HG03108 (cell line): ENCODE data around the gene ALCAM.

Source experiments
- ATAC-seq: cut with Tn5 transposase; IDR thresholded peaks from one replicate; pipeline ENCODE4 v1.9.1; 2021; ENCODE audit warnings: moderate library complexity; ENCODE audit not compliant: unreplicated experiment

ALCAM gene

DNA sequence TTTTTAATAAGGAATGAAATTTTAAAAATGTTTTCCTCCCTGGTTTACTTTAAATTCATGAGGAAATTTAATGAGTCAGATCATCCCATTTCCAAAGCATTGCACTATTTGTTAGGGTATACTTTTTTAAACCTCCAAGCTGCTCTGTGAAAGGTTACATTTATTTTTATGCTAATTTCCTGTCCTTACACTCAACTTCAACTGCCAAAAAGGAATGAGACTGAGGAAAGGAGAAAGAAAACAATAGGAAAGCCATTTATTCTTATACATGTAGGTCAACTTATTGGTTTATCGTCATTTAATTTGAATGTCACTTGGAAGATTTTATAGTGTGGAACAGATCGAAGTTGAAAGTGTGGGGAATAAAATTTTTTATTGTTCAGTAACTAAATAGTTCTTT lies 104.1 kb downstream of the ALCAM start:
- no peak for ATAC-seq

DNA sequence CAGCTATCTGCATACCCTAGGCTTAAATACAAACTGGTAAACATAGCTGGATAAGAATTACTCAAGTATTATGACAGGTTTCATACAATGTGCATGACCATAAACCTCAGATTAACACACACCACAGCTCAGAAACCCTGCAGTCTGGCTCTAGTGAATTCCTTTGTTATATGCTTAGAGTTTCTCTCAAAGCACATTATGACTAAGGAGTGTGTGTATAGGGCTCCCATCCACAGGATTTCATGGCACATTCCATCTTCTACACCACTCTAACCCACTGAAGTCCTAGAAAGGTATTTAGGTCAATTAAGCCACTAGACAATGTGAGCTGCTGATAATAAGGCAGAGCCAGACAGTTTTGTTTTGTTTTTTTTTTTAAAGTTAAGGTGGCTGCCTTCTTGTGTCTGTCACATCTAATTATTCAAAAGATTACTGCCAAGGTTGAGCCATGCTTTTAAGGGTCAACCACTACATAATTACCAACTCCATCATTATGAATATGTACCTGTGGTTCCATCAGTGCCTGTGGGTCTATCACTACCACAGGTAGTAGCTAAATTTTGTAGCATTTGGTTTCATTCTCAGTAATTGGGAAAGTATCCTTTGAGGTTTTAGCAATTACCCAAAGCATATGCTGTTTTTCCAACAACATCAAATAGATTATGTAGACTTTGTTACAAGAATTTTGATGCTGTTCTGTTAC lies 107.0 kb downstream of the ALCAM start:
- ATAC-seq, result peak; percentile 68

DNA sequence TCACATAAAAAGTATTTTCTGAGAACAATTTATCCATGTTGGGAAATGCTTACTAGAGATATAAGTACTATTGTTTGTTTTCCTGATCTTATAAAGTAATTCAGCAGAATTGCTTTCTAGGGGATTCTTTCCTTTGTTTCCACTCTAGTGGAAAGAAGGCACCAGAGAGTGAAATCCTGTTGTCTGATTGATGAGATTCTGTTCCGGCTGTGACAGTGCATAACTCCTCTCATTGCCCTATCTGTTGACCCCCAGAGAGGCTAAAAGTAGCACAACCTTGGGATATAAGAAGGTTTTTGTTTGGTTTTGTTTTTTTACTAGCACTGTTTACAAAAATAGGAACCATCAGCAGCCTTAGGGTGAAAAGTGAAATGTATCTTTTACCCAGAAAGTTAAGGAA lies 114.1 kb downstream of the ALCAM start:
- no peak for ATAC-seq

DNA sequence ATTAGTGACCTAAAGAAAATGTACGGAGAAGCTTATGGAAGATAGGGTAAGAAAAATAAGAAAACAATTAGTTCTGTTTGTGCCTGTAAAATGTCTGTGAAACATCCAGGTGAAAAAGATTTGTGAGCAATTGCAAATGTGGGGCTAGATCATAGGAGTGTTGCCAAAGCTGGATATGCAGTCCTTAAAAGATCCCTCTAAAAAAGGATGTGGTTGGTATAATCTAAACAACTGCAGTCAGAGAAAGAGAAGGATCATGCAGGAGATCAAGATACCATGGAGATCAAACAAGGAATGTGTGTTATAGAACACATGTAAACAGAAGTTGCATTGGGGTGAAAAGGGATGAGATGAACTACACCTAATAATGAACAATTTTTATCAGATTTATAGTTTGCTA lies 116.8 kb downstream of the ALCAM start:
- ATAC-seq, result no peak

DNA sequence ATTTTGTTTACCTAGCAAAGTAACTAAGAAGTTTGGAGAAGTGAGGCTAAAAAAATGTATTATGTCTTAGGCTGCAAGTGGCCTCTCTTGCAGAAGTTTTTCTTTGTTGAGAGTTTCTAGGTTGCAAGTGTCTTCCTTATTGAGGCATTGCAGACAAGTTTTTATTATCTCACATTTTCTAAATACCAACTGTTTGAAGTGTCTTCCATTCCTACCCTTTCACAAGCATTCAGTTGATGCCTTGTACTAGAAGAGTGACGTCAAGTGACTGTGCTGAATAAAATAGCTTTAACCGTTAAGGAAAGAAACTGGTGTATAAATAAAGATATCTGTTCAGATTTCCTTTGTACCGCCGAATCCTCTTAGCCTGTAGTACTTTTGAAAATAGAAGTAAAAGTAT lies 123.3 kb downstream of the ALCAM start:
- no peak for ATAC-seq

DNA sequence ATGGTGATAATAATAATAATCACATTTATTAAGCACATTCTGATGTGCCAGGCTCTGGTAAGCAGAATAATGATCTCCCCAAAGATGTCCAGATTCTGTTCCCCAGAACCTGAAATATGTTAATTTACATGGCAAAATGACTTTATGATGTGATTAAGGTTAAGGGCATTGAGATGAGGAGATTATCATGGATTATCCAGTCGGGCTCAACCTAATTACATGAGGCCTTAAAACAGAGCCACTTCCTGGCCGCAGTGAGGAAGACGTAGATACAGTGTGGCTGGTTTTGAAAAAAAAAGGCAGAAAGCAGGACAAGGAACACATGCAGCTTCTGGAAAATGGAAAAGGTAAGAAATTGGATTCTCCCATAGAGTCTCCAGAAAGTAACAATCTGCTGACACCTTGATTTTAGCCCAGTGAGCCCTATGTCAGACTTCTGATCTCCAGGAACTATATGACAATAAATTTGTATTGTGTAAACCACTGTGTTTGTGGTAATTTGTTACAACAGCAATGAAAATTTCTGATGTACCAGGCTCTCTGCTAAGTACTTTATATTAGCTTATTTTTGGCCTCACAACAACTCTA lies 126.7 kb downstream of the ALCAM start:
- ATAC-seq, result no peak

DNA sequence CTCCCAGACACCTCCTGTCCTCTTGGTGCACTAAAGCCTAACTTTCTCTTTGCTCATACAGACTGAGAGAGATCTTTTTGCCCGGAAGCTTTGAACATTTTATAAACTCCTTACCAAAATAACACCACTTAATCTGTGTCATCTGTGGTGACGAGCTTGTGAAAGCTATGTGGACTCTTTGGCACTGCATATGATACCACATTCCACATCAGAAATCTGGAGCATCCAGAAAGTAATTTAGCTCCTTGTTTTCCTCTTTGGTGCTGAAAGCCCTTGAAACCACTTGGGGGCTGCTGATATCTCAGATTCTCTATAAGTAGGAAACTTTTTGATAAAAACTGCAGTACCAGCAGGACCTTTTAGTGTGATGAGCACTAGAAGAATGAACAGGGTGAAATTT lies 128.3 kb downstream of the ALCAM start:
- ATAC-seq, result no peak

DNA sequence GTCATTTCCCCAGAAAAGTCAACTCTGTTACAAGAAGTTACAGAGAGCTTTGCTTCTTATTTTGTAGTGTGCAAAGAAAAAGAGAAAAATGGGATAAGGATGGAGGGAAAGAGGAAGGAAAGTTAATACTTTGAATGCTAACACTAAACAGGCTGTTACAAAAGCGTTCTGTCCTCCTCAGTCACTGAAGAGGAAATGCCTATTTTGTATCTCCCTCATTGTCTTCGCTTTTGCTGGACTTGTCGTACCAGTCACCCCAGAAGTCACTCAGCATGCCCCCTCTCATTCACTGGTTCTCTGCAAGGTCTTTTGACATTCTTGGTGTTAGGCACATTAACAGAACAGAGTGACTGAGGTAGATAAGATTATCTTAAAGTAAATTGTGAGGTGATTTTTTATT lies 129.6 kb downstream of the ALCAM start:
- ATAC-seq, result no peak

DNA sequence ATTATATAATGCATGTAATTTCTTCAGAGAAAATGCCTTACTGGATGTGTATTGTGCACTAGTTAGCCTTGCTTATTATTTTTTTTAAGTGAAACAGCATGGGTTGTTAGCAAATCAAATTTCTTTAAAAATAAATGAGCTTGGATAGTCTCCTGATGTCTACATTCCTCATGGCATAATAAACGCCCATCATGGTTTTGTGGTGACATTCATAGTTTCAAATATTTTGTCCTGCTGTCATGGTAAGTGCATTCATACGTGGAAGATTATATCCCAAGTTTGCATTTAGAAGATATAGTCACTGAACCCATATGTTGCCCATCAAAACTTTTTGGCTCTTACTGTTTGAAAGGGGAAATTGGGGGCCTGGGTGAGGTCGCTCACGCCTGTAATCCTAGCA lies 130.7 kb downstream of the ALCAM start:
- no peak for ATAC-seq

DNA sequence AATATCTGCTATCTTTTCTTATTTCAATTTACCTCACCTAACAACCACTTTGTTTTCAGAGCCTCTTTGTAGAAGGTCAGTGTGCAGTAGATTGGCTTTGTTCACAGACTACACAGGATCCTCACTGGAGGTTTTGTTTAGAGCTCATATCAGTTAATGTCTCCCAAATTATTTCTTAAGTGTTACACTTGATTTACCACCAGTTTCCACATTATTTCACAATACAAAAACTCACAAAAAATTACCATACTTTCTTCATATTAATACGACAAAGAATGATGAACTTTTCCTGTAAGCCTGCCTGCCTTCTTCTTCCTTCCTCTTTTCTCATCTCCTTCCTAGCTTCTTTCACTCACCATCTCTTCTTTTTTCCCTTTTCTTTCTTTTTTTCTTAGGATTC lies 133.3 kb downstream of the ALCAM start:
- ATAC-seq, result no peak

DNA sequence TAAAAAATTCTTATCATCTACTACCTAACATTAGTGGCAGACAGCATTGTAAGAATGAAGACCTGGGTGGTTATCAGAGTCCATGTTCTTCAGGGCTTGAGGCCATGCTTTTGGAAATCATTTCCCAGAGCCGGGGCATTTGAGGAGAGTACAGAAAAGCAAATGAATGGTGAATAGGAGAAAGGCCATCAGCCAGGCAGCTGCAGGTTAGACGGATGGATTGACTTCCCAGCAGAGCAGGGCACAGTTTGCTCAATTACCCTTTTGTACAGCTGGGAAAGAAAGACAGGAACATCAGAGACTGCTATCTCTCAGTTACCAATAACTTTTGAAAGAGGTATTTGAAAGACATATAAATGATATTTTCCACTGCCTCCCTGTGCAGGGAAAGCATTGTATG lies 135.6 kb downstream of the ALCAM start:
- ATAC-seq, result no peak

DNA sequence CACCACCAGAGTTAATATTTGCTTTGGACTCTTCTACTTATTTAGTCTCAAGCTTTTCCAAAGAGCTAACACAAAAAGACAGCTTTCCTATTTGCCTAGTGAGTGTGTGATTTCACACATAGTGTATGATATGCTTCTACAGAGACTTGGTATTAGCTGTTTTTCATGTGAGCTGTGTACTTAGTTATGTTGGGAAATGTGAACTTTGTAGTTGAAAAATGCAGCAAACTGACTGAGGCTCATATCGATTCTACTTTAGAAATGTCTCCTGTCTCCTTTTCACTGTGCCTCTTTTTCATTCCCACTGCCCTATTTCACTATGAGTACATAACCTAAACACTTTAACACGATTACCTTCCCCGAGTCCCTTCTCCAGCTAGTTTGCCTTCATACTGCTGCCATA lies 136.5 kb downstream of the ALCAM start:
- no peak for ATAC-seq

DNA sequence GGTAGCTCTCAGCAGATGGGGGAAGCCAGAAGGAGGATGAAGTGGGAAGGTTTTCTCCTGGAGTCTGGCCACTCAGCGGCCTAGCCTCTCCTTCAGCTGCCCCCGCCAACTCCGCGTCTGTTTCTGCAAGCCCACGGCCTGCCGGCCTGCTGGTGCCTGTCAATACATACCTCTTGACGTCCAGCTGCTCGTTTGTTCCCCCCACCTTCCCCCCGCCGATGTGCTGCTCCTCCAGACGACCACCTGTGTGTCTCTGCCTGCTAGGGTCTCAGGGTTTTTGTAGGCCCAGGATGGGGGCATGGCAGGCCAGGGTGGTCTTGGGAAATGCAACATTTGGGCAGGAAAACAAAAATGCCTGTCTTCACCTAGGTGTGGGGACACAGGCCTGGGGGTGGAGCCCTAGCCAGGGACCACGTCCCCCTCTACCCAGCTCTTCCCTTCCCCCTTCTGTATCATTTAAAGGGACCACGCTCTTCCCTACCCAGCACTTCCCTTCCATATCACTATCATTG lies 137.8 kb downstream of the ALCAM start:
- ATAC-seq, result no peak

DNA sequence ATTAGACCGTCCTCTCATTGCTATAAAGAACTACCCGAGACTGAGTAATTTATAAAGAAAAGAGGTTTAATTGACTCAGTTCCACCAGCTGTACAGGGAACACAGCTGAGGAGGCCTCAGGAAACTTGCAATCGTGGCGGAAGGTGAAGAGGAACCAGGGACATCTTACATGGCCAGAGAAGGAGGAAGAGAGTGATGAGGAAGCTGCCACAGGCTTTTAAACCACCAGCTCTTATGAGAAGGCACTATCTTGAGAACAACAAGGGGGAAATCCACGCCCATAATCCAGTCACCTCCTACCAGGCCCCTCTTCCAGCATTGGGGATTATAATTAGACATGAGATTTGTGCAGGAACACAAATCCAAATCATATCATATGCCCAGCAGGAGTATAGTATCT lies 138.5 kb downstream of the ALCAM start:
- ATAC-seq, result no peak

DNA sequence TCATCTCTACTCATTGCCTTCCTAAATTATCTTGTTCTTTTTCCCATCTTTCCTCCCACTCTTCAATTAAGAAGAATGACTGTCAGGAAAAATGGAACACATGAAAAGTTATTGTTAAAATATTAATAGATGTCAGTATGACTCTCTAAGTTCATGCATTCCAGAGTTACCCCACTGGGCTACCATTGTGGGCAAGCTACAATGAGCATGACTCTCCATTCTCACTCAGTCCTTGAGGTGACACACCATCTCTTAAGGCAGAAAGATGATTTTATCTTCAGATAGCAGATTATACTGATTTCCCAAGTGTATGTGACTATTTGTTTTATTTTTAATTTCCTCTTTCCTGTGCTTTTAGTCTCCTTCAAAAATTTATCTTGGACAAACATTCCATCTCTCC lies 144.3 kb downstream of the ALCAM start:
- no peak for ATAC-seq

DNA sequence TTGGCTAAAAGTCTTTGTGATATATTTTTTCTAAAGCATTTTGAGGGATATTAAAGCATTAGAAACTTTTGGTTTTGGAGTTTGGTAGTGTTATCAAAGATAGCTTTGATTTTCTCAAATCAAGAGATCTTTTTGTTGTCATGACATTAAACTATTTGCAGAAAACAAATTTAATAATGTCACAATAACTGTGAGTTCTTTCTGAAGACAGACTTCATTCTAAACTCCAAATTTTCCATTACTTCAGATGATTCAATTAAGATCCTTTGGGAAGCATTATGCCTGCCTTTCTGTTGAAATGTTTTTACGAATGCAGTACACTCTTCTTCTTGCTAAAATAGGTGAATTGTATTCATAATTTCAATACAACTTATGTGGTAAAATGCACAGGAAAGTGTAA lies 145.4 kb downstream of the ALCAM start:
- ATAC-seq, result no peak

DNA sequence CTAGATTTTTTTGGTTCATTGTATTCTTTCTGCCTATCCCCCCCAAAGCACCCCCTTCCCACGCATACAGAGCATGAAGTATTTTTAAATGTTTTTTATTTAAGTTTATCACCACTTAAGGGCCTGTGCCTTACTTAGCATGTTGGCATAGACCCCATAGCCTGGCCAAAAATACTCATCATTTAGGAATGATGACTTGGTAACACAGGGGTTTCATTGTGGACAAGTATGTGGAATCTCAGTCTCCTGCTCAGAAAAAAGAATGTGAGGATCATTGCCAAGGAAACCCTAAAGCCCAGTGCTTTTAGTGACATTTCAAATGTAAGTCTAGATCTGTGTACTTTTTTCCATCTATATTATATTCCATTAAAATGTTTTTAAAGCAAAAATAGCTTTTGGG lies 146.3 kb downstream of the ALCAM start:
- ATAC-seq, result no peak

DNA sequence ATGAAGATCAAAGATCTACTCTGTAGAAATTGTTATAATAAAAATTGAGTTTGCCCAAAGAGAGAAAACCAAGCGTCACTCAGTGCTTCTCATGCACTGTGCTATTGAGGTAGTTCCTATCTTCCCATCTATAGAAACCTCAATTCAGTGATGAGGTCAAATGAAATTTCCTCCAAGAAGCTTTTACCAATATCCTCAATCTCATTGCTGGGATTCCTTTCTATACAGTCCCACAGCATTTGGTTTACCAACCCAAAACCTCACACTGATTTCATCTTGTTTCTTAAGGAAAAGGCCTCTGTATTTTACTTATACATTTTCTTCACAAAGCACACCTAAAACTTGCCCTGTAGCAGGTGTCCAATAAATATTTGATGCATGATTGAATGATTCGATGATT lies 147.2 kb downstream of the ALCAM start:
- ATAC-seq, result no peak

DNA sequence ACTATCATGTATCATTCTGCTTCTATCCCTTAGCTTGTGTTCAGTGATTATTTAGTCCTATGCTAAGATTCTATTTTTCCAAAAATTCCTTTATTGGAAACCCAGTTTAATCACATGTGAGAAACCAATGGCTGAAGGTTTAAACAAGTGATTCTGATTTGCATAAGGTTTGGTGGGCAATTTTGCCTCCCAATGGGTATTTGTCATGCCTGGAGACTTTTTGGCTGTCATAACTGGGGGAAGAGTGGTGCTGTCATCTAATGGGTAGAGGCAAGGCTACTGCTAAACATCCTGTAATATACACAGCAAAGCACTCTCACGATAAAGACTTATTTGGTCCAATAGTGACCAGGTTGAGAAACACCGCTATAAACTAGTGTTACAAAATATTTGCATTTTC lies 148.7 kb downstream of the ALCAM start:
- no peak for ATAC-seq

DNA sequence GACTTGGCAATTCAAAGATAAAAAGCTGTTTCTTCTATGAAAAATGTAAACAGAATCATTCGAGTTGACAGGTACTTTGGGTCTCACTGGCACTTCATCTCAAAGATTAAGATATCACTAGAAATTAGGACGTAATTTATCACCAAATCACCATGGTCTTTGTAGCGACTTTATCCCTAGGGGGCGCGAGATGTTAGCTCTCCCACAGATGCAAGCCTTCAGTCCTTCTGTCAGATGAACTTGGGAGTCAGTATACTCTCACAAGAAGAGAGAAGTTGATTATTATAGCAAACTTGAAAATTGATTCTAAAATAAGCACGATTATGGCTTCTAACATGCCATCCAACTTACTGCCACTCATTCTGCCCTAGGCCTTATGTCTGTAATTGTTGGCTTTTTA lies 150.3 kb downstream of the ALCAM start:
- no peak for ATAC-seq

DNA sequence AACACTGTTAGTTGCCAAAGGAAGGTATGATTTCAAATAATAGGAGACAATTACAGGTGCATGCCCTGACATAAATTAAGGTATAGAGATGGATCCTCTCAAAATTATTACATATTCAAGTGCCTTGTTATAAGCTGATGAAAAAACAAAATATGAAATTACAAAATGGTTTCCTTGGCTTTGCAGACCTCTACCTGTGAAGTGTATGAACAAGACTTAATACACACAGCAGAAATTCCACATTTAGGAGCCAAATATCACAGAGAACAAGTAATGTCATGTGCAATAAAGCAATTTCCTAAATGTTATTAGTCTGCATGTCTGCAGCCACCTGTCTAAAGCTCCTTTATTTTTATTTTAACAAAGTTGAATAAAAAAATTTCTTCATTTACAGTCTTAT lies 151.5 kb downstream of the ALCAM start:
- ATAC-seq, result no peak

DNA sequence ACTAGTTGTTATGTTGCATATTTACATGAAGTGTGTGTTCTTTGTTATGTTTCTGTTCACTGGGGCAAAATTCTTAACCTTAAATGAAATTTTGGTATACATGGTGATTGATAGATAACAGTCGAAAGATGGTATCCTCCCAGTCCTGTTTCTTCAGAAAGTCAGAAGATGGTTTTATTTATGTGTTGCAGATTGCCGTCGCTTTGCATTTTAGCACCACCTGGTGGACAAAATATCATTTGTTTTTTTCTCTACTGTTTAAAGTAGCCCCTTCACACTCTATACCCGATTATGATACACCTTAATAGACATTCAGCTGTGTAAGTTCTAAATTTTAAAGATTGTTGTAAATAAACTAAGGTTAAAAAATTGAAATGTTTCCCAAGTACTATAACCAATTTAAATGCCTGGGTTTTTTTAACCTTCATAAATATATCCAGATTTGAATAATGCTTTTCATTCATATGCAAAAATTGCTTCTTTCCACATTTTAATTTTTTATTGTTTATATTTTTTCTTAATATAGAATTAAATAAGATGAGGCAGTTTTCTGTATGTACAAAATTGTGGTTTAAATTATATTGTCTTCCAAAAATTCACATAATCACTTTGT lies 152.2 kb downstream of the ALCAM start:
- peak; percentile 84 for ATAC-seq

DNA sequence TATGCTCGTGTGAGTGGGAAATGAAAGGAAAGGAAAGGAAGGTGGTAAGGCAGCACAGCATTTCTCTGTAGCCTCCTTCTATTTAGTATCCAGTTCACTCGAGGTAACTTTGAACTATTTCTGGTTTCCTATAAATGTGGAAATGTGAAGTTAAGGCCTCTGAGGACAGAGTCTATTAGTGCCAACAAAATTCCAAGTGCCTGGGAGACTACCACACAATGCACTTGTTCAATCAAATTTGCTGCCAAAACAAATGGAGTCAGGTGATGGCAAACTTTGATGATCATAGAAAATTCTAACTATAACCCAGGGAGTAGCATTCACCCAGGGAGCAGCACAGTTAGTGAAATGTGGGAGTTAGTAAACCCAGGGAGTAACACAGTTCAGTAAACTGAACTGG lies 155.1 kb downstream of the ALCAM start:
- no peak for ATAC-seq
